GM19438 (cell line): ENCODE data around the gene XPA.
A peak's percentile ranks its signal among the peaks of the same experiment; 100 is the strongest.
"Not testable (repeated sequence)": the region's sequence is repeated elsewhere in the genome, so short reads cannot be mapped to it uniquely, and the experiment has no call there.

Source experiments
- ATAC-seq: cut with Tn5 transposase; IDR thresholded peaks from one replicate; pipeline ENCODE4 v1.9.1; 2021; ENCODE audit warnings: low read depth; ENCODE audit not compliant: unreplicated experiment

The XPA gene

DNA sequence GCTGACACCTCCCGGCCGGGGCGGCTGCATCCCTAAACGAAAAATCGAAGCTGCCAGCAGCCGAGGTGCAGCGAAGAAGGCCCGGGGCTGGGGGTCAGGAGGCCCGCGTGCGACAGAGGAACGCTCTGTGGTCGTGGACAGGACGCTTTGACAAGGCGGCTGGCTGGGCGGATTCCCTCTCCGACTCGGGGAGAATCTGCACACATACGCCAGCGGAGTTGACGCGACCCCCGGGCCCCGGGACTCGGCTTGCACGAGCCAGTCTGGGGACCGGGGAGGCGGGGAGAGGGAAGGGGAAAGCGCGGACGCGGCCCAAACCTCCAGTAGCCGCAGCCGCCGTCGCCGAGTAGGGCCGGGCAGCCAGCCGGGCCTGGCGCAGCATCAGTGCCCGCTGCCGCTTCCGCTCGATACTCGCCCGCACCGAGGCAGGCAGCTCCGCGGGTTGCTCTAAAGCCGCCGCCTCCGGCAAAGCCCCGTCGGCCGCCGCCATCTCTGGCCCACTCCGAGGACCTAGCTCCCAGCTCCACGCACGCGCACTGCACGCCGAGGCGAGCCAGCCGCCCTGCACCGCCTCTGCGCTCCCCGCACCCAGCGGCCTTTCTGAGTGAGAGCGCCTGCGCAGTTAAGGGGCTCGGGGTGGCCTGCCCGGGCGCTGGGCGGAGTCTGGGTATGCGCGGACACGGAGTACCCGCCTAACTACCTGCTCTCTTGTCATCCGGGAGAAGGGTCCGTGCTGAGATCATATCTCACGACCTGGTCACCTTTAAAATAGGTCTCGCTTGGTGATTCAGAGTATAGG is at the start of gene XPA:
XPA (minus strand) TSS at position 538 of the 799 bp plus-strand sequence; CDS start at position 490, 48 bp downstream.
- peak; percentile 92 for ATAC-seq

DNA sequence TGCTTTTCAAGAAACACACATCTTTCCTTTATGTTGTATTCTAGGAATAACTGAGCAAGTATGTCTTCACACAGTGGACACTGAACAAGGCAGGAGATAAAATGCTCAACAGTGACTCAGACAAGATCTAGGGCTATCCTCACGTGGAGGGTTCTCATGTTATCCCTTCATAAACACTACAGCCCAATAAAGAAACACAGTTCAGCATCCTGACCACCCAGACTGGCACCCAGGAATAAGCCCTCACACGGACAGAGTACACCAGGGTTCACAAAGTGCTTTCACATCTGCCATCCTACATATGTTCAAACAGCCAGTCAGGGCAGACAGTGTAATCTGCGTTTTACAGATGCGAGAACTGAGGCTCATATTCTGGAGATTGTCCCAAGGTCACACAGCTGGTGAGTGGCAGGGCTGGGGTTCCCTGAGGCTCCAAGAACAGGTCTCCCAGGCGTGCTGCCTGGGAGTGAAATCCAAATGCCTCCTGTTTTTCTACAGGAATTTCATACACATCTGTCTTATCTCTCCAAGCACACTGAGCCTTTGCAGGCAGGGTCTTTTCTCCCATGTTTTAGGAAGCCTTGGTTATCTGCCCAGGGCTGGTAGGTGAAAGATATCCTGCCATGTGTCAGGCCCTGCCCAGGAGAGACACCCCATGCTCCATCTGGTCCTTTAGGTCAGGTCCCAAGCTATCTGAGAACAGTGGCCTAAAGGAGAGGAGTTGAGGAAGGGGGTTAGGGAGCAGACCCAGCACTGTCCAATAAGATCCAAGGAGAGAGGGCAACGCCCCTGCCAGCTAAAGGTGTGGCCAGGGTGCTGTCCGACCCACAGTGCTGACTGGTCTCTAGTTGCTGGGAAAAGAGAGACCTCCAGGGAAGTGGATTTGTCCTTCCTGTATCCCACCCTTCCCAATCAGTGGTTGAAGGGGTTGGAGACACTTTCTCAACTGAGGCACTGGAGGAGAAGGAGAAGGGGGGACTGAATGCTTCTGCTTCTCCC is 47.9 kb upstream of the XPA start:
- no peak for ATAC-seq

- not testable (repeated sequence) for ATAC-seq
These were observed 46.9 kb upstream of the XPA start for GRCh38 chr9:97744025-97744424.

DNA sequence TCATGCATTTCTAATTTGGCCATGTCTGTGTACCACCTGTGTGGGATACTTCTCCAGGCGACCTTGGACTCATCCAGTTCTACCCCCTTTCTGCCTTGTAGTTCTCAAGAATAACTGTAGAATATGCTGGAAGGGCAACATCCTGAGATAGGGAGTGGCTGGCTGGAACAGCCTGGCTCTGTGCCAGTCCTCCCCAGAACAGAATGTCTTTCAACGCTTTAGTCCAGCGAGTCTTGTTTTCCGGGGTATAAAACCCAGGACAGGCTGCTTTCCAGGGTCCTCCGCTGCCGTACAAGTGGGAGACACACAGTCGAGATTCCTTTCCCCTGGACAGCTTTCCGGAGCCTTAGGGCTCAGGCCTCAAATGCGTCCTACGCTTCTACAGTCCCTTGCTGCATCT is 45.4 kb upstream of the XPA start:
- no peak for ATAC-seq

DNA sequence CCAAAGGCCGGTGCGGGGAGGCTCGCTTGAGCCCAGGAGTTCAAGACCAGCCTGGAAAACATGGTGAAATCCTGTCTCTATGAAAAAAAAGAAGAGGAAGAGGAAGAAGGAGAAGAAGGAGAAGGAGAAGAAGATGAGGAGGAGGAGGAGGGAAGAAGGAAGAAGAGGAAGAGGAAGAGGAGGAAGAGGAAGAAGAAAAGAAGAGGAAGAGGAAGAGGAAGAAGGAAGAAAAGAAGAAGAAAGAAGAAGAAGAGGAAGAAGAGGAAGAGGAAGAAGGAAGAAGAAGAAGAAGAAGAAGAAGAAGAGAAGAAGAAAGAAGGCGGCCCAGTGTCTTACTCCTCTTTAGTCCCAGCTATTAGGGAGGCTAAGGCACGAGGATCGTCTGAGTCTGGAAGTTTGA is 44.8 kb upstream of the XPA start:
- ATAC-seq: no peak

- ATAC-seq: no peak
These were observed 44.0 kb upstream of the XPA start for GRCh38 chr9:97740848-97741821.

DNA sequence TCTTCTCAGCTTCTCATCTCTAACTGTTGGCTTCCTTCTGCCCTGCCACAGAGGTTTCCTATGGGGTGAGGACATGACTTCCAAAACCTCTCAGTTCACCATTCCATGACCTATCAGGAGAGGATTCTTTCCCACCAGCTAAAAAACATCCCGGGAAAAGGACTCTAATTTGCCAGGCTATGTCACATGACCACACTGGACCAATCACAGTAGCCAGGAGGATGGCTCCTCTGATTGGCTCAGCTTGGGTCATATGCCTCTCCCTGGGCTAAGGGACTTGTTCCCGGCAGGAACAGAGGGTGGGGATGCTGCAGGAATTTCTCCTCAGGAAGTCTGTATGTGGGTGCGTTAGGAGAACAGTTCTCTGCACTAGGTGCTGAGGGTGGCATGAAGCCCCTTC is 40.3 kb upstream of the XPA start:
- ATAC-seq: no peak

- no peak for ATAC-seq
These were observed 38.0 kb upstream of the XPA start for GRCh38 chr9:97735070-97735600.

DNA sequence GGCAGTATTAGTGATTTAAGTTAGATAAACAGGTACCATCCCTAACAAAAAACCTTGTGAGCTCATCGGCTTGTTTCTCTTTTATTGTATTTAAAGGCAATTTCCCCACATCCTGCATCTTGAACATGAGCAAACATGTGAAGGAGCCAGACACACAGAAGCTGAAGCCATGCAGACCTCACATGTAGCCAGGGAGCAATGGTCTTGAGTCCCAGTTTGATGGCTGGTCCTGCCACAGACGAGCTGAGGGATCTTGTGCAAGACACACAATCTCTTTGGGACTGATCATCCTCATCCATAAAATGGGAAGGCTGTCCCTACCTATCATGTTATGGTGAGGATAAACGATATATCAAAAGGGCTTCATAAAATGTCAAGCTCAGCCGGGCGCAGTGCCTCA is 29.6 kb upstream of the XPA start:
- no peak for ATAC-seq

DNA sequence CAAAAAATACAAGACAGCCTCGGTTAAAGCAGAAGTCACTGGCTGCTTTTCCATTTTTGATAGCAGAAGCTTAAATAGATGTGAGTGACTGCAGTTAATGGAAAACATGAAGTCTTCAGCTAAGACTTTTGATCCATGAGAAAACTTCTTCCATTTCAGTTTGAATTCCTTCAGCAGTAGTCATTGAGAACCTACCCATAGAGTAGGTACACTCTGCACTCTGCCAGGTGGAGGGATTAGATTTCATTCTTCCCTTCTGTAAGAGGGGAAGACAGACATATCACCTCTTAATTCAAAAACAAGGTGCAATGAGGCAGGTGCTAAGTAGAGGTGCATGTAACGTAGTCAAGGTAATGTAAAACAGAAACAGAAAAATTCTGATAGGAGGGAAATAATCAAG is 26.7 kb upstream of the XPA start:
- no peak for ATAC-seq

GRCh38 chr9:97722331-97722730 is 25.2 kb upstream of the XPA start:
- no peak for ATAC-seq

- no peak for ATAC-seq
These were observed 24.3 kb upstream of the XPA start for GRCh38 chr9:97721396-97721795.

GRCh38 chr9:97717866-97718265 is 20.7 kb upstream of the XPA start:
- no peak for ATAC-seq

DNA sequence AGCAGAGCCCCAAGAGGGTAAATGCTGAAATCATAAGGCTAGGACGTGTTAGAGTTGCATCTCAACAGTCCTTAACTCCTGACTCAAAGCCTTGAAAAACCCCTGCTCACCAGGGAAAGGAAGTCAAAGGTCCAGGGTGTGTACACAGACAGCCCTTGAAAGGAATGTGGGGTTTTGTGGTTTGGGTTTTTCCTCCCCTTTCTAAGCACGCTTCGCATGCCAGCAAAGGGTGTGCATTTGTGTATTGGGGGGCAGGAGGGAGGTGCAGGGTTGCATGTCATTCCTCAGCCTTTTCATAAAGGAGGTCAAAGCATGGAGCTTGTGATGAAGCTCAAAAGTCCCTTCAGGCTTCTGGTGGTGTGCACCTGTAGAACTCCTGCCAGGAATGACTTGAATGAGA is 17.3 kb upstream of the XPA start:
- no peak for ATAC-seq

DNA sequence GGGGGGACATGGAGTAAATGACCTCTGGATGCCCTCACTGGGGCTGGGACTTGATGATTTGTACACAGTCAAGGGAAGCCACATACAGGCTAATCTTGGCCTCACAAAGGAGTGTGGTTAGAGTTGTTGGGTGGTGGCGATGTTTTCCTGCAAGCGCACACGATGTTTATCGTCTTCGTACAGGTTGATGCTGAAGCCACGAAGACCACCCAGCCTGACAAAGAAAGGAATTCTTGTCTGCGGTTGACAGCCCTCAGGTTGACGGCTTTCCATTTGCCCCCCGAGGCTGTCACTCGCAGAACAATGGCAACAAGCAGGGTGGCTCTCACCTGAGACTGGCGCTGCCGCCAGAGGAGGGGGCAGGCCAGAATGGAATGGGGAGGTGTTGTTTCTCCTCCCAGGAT is 14.1 kb upstream of the XPA start:
- no peak for ATAC-seq

DNA sequence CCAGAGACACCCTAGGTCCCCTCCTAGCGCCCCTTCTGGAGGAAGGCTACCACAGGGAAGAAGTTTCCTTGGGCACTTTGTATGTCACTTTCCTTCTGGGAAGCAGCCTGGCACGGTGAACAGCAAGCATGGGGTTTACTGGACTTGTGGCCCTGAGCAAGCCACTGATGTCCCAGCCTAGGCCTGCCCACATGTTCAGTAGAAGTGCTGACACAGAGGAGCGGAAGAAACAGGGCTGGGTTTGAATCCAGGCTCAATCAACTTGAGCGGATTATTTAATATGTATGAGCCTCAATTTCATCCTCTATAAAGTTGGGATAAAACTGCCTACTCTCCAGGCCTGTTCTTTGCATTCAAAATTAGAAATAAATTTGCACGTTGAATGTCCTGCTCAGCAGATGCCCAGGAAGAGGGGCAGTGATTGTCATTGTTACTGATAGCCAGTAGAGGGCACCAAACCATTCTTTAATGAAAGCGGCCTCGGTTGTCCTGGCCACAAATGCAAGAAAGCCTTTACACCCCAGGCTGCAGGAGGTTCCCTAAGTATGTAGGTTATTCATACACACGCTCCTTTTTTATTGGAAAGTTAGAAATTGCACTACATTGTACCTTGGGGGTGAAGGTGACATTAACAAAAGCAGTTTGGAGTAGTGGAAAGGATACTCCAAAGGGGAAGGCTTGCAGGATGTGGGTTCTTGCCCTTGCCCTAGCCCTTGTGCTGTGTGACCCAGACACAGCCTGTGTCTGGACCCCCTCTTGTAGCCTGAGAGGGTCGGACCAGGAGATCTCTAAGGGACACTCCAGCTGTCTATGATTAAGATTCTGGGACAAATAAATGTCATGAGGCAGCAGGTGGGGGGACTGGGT is 13.4 kb upstream of the XPA start:
- ATAC-seq: peak; percentile 60

- ATAC-seq: no peak
These were observed 9.1 kb upstream of the XPA start for GRCh38 chr9:97706246-97706645.

DNA sequence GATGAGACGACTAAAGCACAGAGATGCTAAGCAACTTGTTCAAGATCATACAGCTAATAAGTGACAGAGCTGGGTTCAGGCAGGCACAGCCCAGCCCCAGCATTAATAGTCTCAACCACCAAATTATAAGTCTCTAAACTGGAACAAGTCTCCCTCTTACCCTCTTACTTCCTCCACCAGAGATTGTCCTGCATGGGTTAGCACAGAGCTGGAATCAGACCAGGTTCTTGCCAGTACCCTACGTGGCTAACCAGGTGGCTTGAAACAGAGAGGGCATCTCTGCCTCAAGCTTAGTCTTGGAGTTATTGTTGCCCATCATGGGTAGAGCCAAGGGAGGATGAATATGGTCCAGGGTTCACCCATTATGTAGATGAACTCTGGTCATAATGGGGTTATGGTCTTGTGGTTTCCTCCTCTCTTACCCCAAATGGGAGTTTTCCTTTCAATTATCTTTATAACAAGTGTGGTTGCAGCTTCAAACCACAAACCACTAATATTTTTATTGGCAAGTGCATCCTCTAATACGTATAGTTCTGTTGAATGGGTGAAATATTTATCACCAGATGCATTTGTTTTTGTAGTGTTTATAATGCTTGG is 8.3 kb upstream of the XPA start:
- no peak for ATAC-seq

DNA sequence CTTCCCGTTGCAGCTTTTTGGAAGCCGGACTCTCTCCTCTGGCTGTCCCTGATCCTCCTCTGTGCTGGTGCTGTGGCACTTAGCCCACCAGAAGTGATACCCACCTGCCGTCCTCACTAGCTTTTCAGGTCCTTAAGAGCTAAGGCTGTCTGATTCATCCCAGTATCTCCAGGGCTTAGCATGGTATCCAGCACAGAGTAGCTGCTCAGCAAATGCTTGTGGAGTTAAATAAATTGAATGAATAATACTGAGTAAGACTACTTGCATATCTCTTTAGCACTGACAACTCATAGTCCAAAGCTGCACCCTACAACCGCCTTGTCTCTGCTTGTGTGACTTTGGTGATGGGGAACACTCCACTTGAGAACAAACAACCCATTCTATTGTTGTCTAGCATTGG is 7.7 kb upstream of the XPA start:
- no peak for ATAC-seq
